Measurements from ENCODE around the gene PANX1.

PANX1 gene

DNA sequence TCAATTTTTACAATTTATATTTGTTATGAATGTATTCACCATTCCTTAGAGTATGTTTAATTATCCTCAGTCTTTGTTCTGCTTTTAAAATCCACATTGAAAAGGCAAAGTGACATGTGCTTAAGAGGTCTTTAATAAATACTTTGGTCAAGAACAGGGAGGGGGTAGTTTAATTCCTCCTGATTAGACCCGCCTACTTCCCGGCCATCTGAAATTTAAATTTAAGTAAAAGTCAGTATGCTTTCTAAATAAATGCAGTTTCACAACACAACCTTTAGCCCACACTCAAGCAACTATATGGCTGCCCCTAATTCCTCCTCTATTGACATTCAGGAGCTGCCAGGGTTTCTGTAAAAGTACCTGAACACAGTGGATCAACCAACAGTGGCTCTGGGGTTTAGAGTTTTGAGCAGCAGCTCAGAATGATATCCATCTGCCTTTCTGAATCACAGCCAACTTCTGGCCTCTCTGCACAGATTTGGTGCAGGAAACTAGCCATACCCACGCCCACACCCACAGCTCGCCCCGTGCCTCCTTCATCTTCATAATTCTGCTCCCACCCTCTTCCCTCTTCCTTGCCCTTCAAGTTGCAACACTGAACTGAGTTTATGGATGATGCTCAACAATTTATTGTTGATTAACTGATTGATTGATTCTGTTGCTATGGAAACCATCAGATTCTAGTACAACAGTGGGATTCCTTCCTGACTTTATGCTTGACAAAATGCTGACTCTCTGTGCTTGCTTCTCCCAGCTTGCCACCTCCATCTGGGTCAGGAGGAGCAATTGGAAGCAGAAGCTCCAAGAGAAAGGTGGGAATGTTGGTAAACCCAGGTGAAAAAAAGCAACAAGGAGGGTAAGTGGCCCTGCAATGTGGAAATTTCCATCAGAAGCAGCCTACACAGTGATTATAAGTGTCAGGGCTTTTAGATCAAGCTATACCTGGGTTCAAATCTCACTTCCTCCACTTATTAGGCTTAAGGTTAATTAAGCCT, 70.8 kb downstream of the PANX1 start:
- no peak overlapping the region for H3K4me3 ChIP-seq (ENCODE audit: low read depth, low read length)
- H3K9me3 ChIP-seq: no peaks in the 10 kb centered on the region
- H3K27me3 ChIP-seq: 0 out of 2 replicates have a peak, but pooled peaks cover 1% of the 10 kb centered on the region
- no peaks in the 10 kb centered on the region; the same call in 1 of the 2 replicates for H3K4me1 ChIP-seq
- peak; percentile 23 for DNase-seq
- no peaks in the 10 kb centered on the region for H3K36me3 ChIP-seq
- TF ChIP-seq, protein P1, sequence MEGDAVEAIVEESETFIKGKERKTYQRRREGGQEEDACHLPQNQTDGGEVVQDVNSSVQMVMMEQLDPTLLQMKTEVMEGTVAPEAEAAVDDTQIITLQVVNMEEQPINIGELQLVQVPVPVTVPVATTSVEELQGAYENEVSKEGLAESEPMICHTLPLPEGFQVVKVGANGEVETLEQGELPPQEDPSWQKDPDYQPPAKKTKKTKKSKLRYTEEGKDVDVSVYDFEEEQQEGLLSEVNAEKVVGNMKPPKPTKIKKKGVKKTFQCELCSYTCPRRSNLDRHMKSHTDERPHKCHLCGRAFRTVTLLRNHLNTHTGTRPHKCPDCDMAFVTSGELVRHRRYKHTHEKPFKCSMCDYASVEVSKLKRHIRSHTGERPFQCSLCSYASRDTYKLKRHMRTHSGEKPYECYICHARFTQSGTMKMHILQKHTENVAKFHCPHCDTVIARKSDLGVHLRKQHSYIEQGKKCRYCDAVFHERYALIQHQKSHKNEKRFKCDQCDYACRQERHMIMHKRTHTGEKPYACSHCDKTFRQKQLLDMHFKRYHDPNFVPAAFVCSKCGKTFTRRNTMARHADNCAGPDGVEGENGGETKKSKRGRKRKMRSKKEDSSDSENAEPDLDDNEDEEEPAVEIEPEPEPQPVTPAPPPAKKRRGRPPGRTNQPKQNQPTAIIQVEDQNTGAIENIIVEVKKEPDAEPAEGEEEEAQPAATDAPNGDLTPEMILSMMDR (IDR thresholded peaks at IDR 0.05; ENCODE audit: low read depth, low read length): no peak

DNA sequence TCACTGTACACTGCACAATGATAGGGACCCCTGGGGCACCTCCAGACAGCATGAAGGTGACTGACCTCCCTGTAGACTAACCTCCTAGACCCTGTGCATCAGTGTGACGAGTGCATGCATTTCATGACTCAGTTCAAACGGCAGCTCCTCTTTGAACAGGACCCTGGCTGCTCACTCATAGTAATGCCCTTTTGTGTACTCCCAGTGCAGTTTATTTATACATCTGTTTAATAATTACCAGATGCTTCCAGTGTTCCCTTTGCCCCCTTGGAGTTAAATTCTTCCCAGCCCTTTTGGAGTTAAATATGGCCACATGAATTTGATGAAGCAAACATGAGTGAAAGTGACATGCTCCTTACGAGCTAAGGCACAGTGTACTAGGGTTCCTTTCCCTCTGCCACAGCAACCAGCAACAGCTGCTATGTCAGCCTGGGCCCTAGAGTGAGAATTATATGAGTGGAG, 72.4 kb downstream of the PANX1 start:
- H3K4me1 ChIP-seq: no peaks in the 10 kb centered on the region; the same call in 1 of the 2 replicates
- 0 out of 2 replicates have a peak, but pooled peaks cover 2% of the 10 kb centered on the region for H3K27me3 ChIP-seq
- DNase-seq: no peak
- H3K36me3 ChIP-seq: no peaks in the 10 kb centered on the region
- no peaks in the 10 kb centered on the region for H3K9me3 ChIP-seq
- H3K4me3 ChIP-seq (ENCODE audit: low read depth, low read length): no peak overlapping the region
- TF ChIP-seq, protein P1 (IDR thresholded peaks at IDR 0.05; ENCODE audit: low read depth, low read length): no peak

DNA sequence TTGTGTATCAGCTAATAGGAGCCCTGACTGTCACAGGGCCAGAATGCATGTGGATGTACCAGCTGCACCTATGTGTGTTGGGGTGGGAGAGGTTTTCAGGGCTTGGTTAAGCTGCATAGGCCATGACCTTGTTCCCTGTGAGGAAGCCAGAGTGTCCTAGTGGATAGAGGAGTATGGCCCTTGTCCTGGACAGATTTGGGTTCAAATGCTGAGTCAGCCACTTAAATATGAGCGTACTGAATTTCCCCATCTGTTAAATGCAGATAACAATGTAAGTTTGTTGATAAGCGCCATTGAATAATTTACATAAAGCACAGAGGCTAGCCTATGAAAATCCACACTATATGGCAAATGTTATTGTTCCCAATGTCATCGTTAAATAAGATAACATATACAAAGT, 74.4 kb downstream of the PANX1 start:
- TF ChIP-seq, protein P1 (IDR thresholded peaks at IDR 0.05; ENCODE audit: low read depth, low read length): no peak
- Histone ChIP-seq H3K9me3 (no peaks in the 10 kb centered on the region), H3K36me3 (no peaks in the 10 kb centered on the region), H3K4me1 (no peaks in the 10 kb centered on the region; the same call in 1 of the 2 replicates), H3K4me3 (ENCODE audit: low read depth, low read length) (no peak overlapping the region), H3K27me3 (peaks cover 6% of the 10 kb centered on the region)
- no peak for DNase-seq

DNA sequence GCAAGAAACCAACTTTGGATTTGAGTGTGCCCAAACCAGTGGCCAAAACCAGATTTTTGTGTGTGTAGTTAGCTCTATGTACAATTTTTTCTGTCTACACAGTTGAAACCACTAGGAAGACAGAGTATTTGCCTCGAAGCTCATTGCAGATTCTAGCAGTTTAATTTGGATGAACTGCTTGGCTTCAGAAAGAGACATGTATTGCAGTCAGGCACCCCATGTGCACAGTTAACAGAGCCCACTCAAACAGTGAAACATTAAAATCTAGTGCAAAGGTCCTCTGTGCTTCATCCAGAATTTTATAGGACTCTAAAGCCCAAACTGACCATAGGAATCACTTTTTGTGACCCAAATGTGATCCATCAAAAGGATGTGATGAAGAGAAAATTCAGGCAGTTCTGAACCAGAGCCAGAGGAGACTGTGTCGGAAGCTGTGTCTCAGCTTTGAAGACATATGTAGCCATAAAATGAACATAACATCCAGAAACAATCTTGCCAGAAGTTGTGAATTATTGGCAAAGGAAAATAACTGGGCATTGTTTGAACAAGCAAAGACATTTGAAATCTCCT, 82.7 kb downstream of the PANX1 start:
- TF ChIP-seq, protein P1 (IDR thresholded peaks at IDR 0.05; ENCODE audit: low read depth, low read length): no peak
- Histone ChIP-seq H3K4me3 (ENCODE audit: low read depth, low read length) (no peak overlapping the region), H3K4me1 (no peaks in the 10 kb centered on the region), H3K36me3 (no peaks in the 10 kb centered on the region), H3K27me3 (peaks cover 8% of the 10 kb centered on the region), H3K9me3 (no peaks in the 10 kb centered on the region)
- DNase-seq: no peak

DNA sequence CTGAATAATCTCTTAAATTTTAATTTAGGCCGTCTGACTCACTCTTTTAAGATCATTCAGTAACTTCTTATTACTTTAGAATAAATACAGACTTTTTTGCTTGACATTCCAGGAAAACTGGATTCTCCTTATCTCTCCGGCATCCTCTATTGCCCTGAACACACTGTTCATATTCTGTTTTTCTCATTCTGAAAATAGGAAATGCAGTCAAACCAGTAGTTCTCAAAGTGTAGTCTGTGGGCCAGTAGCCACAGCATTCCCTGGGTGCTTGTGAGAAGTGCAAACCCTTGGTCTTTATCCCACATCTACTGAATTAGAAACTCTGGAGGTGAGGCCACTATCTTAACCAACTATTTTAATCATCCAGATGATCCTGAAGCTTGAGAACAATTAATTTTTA, 84.3 kb downstream of the PANX1 start:
- no peak for DNase-seq
- peaks cover 7% of the 10 kb centered on the region; the same call in 1 of the 2 replicates for H3K27me3 ChIP-seq
- H3K4me1 ChIP-seq: no peaks in the 10 kb centered on the region
- H3K36me3 ChIP-seq: no peaks in the 10 kb centered on the region
- TF ChIP-seq, protein P1 (IDR thresholded peaks at IDR 0.05; ENCODE audit: low read depth, low read length): no peak
- no peaks in the 10 kb centered on the region for H3K9me3 ChIP-seq
- no peak overlapping the region for H3K4me3 ChIP-seq (ENCODE audit: low read depth, low read length)

Measured in BE2C (cell line).